ENCODE results near the gene HLA-DRB1. TPM values are rescaled to one million over a fixed set of nuclear protein-coding genes. Genes with fewer than 3 reads are reported as not detected.
"Not testable (repeated sequence)": the region's sequence is repeated elsewhere in the genome, so short reads cannot be mapped to it uniquely, and the experiment has no call there.

Gene HLA-DRB1
- total RNA-seq, 2 donors from 2014 or later: 78.2 to 91.3 TPM

- intact Hi-C loops (cut with DNase I): loop anchor here in 1 of 2 donors (5.0 kb wide), 1 partner anchor 43 kb away; no protein-coding TSS in a partner anchor
Observed at GRCh38 chr6:32570363-32570905, 19.2 kb downstream of the HLA-DRB1 start.

GRCh38 chr6:32568561-32568960 lies 21.1 kb downstream of the HLA-DRB1 start:
- DNase-seq (ENCODE audit: low spot score): no peak
- intact Hi-C loops (cut with DNase I): no loop called here

More at GRCh38 chr6:32570363-32570905, 19.2 kb downstream of the HLA-DRB1 start:
- no peak for DNase-seq (ENCODE audit: low spot score)

GRCh38 chr6:32566957-32567356 lies 22.7 kb downstream of the HLA-DRB1 start:
- no peak for DNase-seq (ENCODE audit: low spot score)
- intact Hi-C loops (cut with DNase I): no loop called here

- intact Hi-C loops (cut with DNase I): no loop called here
- no peak for DNase-seq (ENCODE audit: low spot score)
Observed at GRCh38 chr6:32565511-32565910, 24.1 kb downstream of the HLA-DRB1 start.

GRCh38 chr6:32562940-32563339 lies 26.7 kb downstream of the HLA-DRB1 start:
- no peak for DNase-seq (ENCODE audit: low spot score)
- intact Hi-C loops (cut with DNase I): no loop called here

- intact Hi-C loops (cut with DNase I): no loop called here
- DNase-seq (ENCODE audit: low spot score): no peak
Observed at GRCh38 chr6:32559747-32560146, 29.9 kb downstream of the HLA-DRB1 start.

- no peak for DNase-seq (ENCODE audit: low spot score)
- intact Hi-C loops (cut with DNase I): no loop called here
Observed at GRCh38 chr6:32558426-32559057, 31.1 kb downstream of the HLA-DRB1 start.

- intact Hi-C loops (cut with DNase I): no loop called here
- no peak for DNase-seq (ENCODE audit: low spot score)
Observed at GRCh38 chr6:32554116-32554965, 35.3 kb downstream of the HLA-DRB1 start.

- no peak for DNase-seq (ENCODE audit: low spot score)
- intact Hi-C loops (cut with DNase I): no loop called here
Observed at GRCh38 chr6:32553037-32553742, 36.5 kb downstream of the HLA-DRB1 start.

- DNase-seq (ENCODE audit: low spot score): no peak
- intact Hi-C loops (cut with DNase I): no loop called here
Observed at GRCh38 chr6:32551410-32551809, 38.2 kb downstream of the HLA-DRB1 start.

GRCh38 chr6:32539839-32540238 lies 49.8 kb downstream of the HLA-DRB1 start:
- intact Hi-C loops (cut with DNase I): no loop called here
- DNase-seq (ENCODE audit: low spot score): no peak

- intact Hi-C loops (cut with DNase I); DNase-seq (ENCODE audit: low spot score): not testable (repeated sequence)
Observed at GRCh38 chr6:32530431-32530793, 59.2 kb downstream of the HLA-DRB1 start.

- DNase-seq (ENCODE audit: low spot score): peak; percentile 43
- intact Hi-C loops (cut with DNase I): loop anchor here in 1 of 2 donors (5.0 kb wide), 1 partner anchor 42 kb away; no protein-coding TSS in a partner anchor
Observed at GRCh38 chr6:32529697-32530430, 59.8 kb downstream of the HLA-DRB1 start, which contains the start of gene HLA-DRB5. Gene HLA-DRB5, minus strand, starts transcription at chr6:32530287. Its CDS starts 63 bp downstream, at chr6:32530224.

Other genes starting within 250 kb of the HLA-DRB1 start
- not detected for gene TSBP1, start 217.9 kb downstream of the HLA-DRB1 start, total RNA-seq
- gene BTNL2, start 182.7 kb downstream of the HLA-DRB1 start, total RNA-seq: not detected
- gene HLA-DRA, start 150.0 kb downstream of the HLA-DRB1 start, total RNA-seq: 100 to 1,000 TPM; 101 to 225 TPM
- gene HLA-DRB5, start 59.6 kb downstream of the HLA-DRB1 start, total RNA-seq: 10 to 100 TPM in 1 of 2 donors, 1 to 10 TPM in 1; 1.4 to 61.3 TPM
- 10 to 100 TPM in 1 of 2 donors, 1 to 10 TPM in 1; 8.7 to 10.8 TPM for gene HLA-DQA1, start 47.6 kb upstream of the HLA-DRB1 start, total RNA-seq
- 10 to 100 TPM in 1 of 2 donors, 1 to 10 TPM in 1; 4.2 to 13.8 TPM for gene HLA-DQB1, start 76.8 kb upstream of the HLA-DRB1 start, total RNA-seq
- gene HLA-DQA2, start 151.5 kb upstream of the HLA-DRB1 start, total RNA-seq: 1 to 10 TPM in 1 of 2 donors, under 1 TPM in 1; 0.52 to 1.1 TPM
- 1 to 10 TPM; 2.0 to 4.3 TPM for gene HLA-DQB2, start 173.7 kb upstream of the HLA-DRB1 start, total RNA-seq
- under 1 TPM; 0.19 to 0.69 TPM for gene HLA-DOB, start 227.2 kb upstream of the HLA-DRB1 start, total RNA-seq
- 10 to 100 TPM; 23.3 to 27.4 TPM for gene TAP2, start 248.9 kb upstream of the HLA-DRB1 start, total RNA-seq

All from posterior vena cava (tissue), 2 donors.